GM12878 (cell line): ENCODE measurements around the gene MTHFD1. TPM values are rescaled to one million over a fixed set of nuclear protein-coding genes. Genes with fewer than 3 reads are reported as not detected.

ENCODE experiments used
- ATAC-seq: fragments of 200-7000 bp; cut with Tn5 transposase; 3 replicates; pipeline ENCODE4 v1.9.1; 2020; ENCODE audit warnings: mild to moderate bottlenecking, moderate library complexity
- BruUV-seq: library from RNA; stranded (reverse); fragments of 400-500 nt; replicated peaks from 2 replicates; lab custom pipeline; 2021; lab: Mats Ljungman, UMichigan
- CTCF ChIA-PET: fragments of 300-600 bp; sonication (Branson Sonifier 250); formaldehyde crosslinking; extraction: SDS; loops from one replicate; lab custom pipeline; 2021; ENCODE audit warnings: inconsistent platforms; lab: Yijun Ruan, JAX
- POLR2A ChIA-PET: fragments of 350-600 bp; formaldehyde crosslinking; extraction: SDS; loops from one replicate; lab custom pipeline; 2021; ENCODE audit warnings: inconsistent platforms; lab: Charles Lee
- RAD21 ChIA-PET: fragments of 300-600 bp; sonication (Branson Sonifier 250); formaldehyde crosslinking; loops from one replicate; lab custom pipeline; 2023; ENCODE audit warnings: antibody characterized with exemption; ENCODE audit not compliant: unreplicated experiment; lab: Charles Lee
- SMC1A ChIA-PET: fragments of 300-600 bp; sonication (Branson Sonifier 250); formaldehyde crosslinking; loops from one replicate; lab custom pipeline; 2023; ENCODE audit not compliant: unreplicated experiment, uncharacterized antibody; lab: Charles Lee
- DNase-seq: peaks from one replicate; pipeline ENCODE4 v3.0.0-alpha.2; 2011; ENCODE audit warnings: low read depth, low spot score
- FAIRE-seq: peaks from 3 replicates; lab custom pipeline; 2011; peaks lifted over from hg19 to GRCh38; lab: Jason Lieb, UNC
- H2AFZ ChIP-seq: 2 replicates; pipeline ENCODE4 v1.6.0; 2011; ENCODE audit warnings: low read depth, low read length, control low read depth; ENCODE audit not compliant: control insufficient read depth
- H3K27ac ChIP-seq: 2 replicates; pipeline ENCODE4 v1.5.1; 2011; ENCODE audit warnings: control low read depth; ENCODE audit not compliant: control insufficient read depth, insufficient read depth
- H3K27me3 ChIP-seq, 2 experiments: replicated peaks in 1 of 2; 2 replicates each; pipeline versions ENCODE4 v1.6.0 to v1.6.1; 2011; ENCODE audit warnings: low read length in 1 of 2; ENCODE audit not compliant: control insufficient read depth in 2 of 2, insufficient read depth in 2 of 2
- H3K36me3 ChIP-seq, 2 experiments: 2 replicates each; pipeline ENCODE4 v1.5.1; 2011; ENCODE audit warnings: low read length in 1 of 2; ENCODE audit not compliant: control insufficient read depth in 2 of 2, insufficient read depth in 2 of 2
- H3K4me1 ChIP-seq: 2 replicates; pipeline ENCODE4 v1.6.1; 2011; ENCODE audit warnings: mild to moderate bottlenecking, low read length, moderate library complexity, mixed read lengths; ENCODE audit not compliant: control insufficient read depth, insufficient read depth
- H3K4me2 ChIP-seq: 2 replicates; pipeline ENCODE4 v1.6.0; 2011; ENCODE audit warnings: control low read depth; ENCODE audit not compliant: control insufficient read depth, insufficient read depth
- H3K4me3 ChIP-seq: fragments of 200-600 bp; sonication (generic); 2 replicates; pipeline ENCODE4 v1.5.1; 2016
- H3K79me2 ChIP-seq: 2 replicates; pipeline ENCODE4 v1.6.0; 2011; ENCODE audit warnings: low read length; ENCODE audit not compliant: control insufficient read depth, insufficient read depth
- H3K9ac ChIP-seq: 2 replicates; pipeline ENCODE4 v1.8.0; 2011; ENCODE audit warnings: low read length, control low read depth, mixed read lengths; ENCODE audit not compliant: control insufficient read depth, insufficient read depth
- H3K9me3 ChIP-seq: replicated peaks from 3 replicates; pipeline ENCODE4 v1.5.1; 2011; ENCODE audit warnings: mild to moderate bottlenecking, low read length; ENCODE audit not compliant: control insufficient read depth, insufficient read depth
- H4K20me1 ChIP-seq: 2 replicates; pipeline ENCODE4 v1.6.0; 2011; ENCODE audit not compliant: control insufficient read depth, insufficient read depth
- EZH2 ChIP-seq: IDR thresholded peaks from 2 replicates; pipeline ENCODE4 v1.6.1; 2012; ENCODE audit warnings: low read depth, mild to moderate bottlenecking, control low read depth, inconsistent platforms, low read length, borderline replicate concordance; ENCODE audit not compliant: control insufficient read depth
- HSF1 ChIP-seq: fragments of 150-350 bp; IDR thresholded peaks from 2 replicates; pipeline ENCODE4 v1.6.1; 2014; ENCODE audit warnings: mild to moderate bottlenecking, low read depth, low read length
- JUNB ChIP-seq: IDR thresholded peaks from 2 replicates; pipeline ENCODE4 v1.6.1; 2016; ENCODE audit warnings: antibody characterized with exemption, mild to moderate bottlenecking
- LARP7 ChIP-seq: fragments of 450-650 bp; IDR thresholded peaks from 2 replicates; pipeline ENCODE4 v1.6.1; 2017; ENCODE audit warnings: mild to moderate bottlenecking
- NKRF ChIP-seq: fragments of 450-650 bp; conservative IDR thresholded peaks from 2 replicates; pipeline ENCODE4 v1.6.1; 2017; ENCODE audit warnings: mild to moderate bottlenecking, moderate library complexity
- PKNOX1 ChIP-seq: fragments of 450-650 bp; IDR thresholded peaks from 2 replicates; pipeline ENCODE4 v1.6.1; 2016; ENCODE audit warnings: mild to moderate bottlenecking
- PRDM15 ChIP-seq: fragments of 450-650 bp; formaldehyde crosslinking; IDR thresholded peaks from 2 replicates; pipeline ENCODE4 v1.4.0; 2020; ENCODE audit warnings: mild to moderate bottlenecking, moderate library complexity
- RAD51 ChIP-seq: fragments of 450-650 bp; IDR thresholded peaks from 2 replicates; pipeline ENCODE4 v1.6.1; 2016; ENCODE audit warnings: moderate library complexity, mild to moderate bottlenecking, inconsistent platforms
- ZNF592 ChIP-seq: fragments of 450-650 bp; IDR thresholded peaks from 2 replicates; pipeline ENCODE4 v1.6.1; 2017; ENCODE audit warnings: mild to moderate bottlenecking, moderate library complexity
- in situ Hi-C: fragments of 300-500 bp; cut with MboI; formaldehyde crosslinking; loops from 9 replicates; pipeline ENCODE4 v1.14.3; 2018; ENCODE audit warnings: mixed read lengths
- intact Hi-C: fragments of 100-400 bp; cut with micrococcal nuclease; formaldehyde crosslinking; loops from one replicate; pipeline ENCODE4 v1.14.2; 2022; ENCODE audit not compliant: unreplicated experiment
- polyA plus RNA-seq, 11 experiments: library from polyadenylated mRNA; depleted of rRNA in 4 of 11; unstranded in 6 of 11; stranded (reverse) in 5 of 11; fragments of >200 nt; fragmentation: Nextera tagmentation in 4 of 11; fragmentation: Illumina TruSeq in 1 of 11; extraction: Ambion mirVana in 4 of 11; extraction: Trizol in 1 of 11; gene quantifications; 1 replicate in 1 of 11; 2 replicates in 10 of 11; pipeline versions ENCODE4 v1.2.1 to v1.2.3, GENCODE V29; 2011 to 2016; ENCODE audit warnings: inconsistent platforms in 2 of 11, missing spikeins in 2 of 11, low read depth in 1 of 11
- total RNA-seq, 4 experiments: library from RNA; depleted of rRNA in 3 of 4; stranded (reverse); fragments of >200 nt in 3 of 4; fragmentation: Illumina TruSeq in 1 of 4; extraction: Trizol in 1 of 4; gene quantifications; 2 replicates each; pipeline versions ENCODE4 v1.2.1 to v1.2.3, GENCODE V29; 2013 to 2021

MTHFD1 gene
- total and polyA plus RNA-seq, 10 of the 15 experiments (the other 5 are each of a cell fraction or from before 2014, with no cell fraction given): 99.3 to 310 (median 173) TPM

GRCh38 chr14:64496764-64497163, 108.6 kb downstream of the MTHFD1 start:
- RAD21 ChIA-PET: interaction anchor here (0.6 to 2.3 kb wide), 10 partner anchors 13 to 159 kb away, joined by 3 to 14 read pairs (median 4); no protein-coding TSS in a partner anchor
- TF ChIP-seq NKRF (no peak), HSF1 (no peak), ZNF592 (no peak), PRDM15 (CRISPR knock-in tag) (no peak), LARP7 (no peak), PKNOX1 (no peak), EZH2 (no peak), JUNB (no peak), RAD51 (no peak)
- Histone ChIP-seq H3K9ac (no peak overlapping the region), H3K27me3 (no peaks in the 10 kb centered on the region), H2AFZ (no peak overlapping the region), H4K20me1 (no peaks in the 10 kb centered on the region), H3K4me3 (no peak overlapping the region), H3K4me2 (no peak overlapping the region), H3K4me1 (0 out of 2 replicates have a peak, but pooled peaks cover 3% of the 10 kb centered on the region), H3K27ac (no peak overlapping the region), H3K36me3 (peaks cover 0 to 7% of the 10 kb centered on the region in 2 experiments; a peak in 1 of 4 replicates), H3K9me3 (no peaks in the 10 kb centered on the region), H3K79me2 (peaks cover 57% of the 10 kb centered on the region)
- POLR2A ChIA-PET: interaction anchor here (1.0 to 1.8 kb wide), 4 partner anchors 12 to 41 kb away, joined by 3 to 5 read pairs (median 4); partner anchors contain the start of gene AKAP5
- in situ Hi-C loops (no loop called here), intact Hi-C loops (no loop called here)
- BruUV-seq: no TSS peak
- DNase-seq: no peak
- CTCF ChIA-PET: interaction anchor here (1.0 to 6.3 kb wide), 14 partner anchors 12 to 490 kb away, joined by 3 to 43 read pairs (median 6); partner anchors contain the start of gene FNTB
- SMC1A ChIA-PET: interaction anchor here (0.8 to 6.4 kb wide), 18 partner anchors 8 to 153 kb away, joined by 3 to 51 read pairs (median 4); no protein-coding TSS in a partner anchor
- no peak for FAIRE-seq
- peak; percentile 10; the same call in 2 of the 3 replicates for ATAC-seq
